A549 treated with Mapracorat at 1 μM for 4 hours (cell line): ENCODE measurements around the gene GNB1L. TPM values are rescaled to one million over a fixed set of nuclear protein-coding genes. Genes with fewer than 3 reads are reported as not detected.

ENCODE experiments used
- total RNA-seq: library from RNA; stranded (reverse); fragments of 200-300 nt; extraction: Qiagen RNA extraction; gene quantifications from 5 replicates; pipeline ENCODE4 v1.2.3, GENCODE V29; 2022

The GNB1L gene, protein sequence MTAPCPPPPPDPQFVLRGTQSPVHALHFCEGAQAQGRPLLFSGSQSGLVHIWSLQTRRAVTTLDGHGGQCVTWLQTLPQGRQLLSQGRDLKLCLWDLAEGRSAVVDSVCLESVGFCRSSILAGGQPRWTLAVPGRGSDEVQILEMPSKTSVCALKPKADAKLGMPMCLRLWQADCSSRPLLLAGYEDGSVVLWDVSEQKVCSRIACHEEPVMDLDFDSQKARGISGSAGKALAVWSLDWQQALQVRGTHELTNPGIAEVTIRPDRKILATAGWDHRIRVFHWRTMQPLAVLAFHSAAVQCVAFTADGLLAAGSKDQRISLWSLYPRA
- total RNA-seq: 12.8 to 18.5 TPM (median 17.3 TPM) in 5 replicates

GRCh38 chr22:19854778-19855503 lies at the start of gene GNB1L, which contains the start of gene RTL10:
GNB1L (minus strand) TSS chr22:19854874; CDS start chr22:19821355, 33,519 bp downstream.
RTL10 (minus strand) TSS chr22:19854874; CDS start chr22:19852261, 2,613 bp downstream.

DNA sequence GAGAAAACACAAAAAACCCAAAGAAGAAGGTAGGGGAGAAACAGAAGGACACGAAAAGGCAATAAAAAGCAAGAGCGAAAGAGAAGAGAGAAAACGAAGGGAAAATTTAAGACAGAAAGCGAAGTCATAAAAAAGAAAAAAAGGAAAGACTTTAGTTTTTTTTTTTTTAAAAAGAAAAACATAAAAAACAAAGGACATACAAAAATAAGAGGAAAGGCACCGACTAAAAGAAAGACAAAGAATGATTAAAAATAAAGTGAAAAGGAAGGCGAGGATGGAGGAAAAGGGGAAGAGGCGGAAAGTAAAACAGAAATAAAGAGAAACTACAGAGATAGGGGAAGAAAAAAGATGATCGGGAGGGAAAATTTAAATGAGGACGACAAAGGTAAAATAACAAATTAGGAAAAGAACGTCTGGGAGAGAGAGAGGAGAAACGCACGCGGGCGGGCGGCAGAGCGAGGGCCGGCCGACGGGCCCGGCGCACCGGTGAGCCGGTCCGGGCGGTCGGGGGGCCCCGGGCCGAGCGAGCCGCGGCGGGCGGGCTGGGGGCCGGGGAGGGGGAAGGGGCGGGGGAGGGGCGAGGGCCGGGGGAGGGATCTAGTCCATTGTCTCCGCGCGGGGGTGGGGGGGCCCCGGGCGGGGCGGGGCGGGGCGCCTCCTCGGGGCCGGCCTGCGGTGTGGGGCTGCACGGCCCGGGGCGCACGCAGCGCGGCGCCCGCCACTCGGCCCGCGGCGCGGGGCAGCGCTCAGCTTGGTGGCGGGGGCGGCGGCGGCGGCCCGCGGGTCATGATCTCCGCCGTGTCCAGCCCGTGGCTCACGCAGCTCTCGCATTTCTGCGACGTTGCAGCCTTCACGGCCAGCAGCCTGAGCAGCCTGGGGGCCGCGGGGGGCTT lies 94.4 kb downstream of the GNB1L start, which contains the start of gene TBX1:
TBX1 (plus strand) TSS at position 721 of the 893 bp plus-strand sequence; CDS start at position 787, 66 bp downstream.

Other genes starting within 250 kb of the GNB1L start
- gene SEPTIN5, start 140.4 kb downstream of the GNB1L start, total RNA-seq: 6.7 to 11.9 TPM (median 9.7 TPM) in 5 replicates
- gene GP1BB, start 131.3 kb downstream of the GNB1L start, total RNA-seq: 0.19 to 1.9 TPM (median 1.5 TPM) in 5 replicates
- gene TBX1, start 94.1 kb downstream of the GNB1L start, total RNA-seq: 2.7 to 5.0 TPM (median 4.0 TPM) in 5 replicates
- 7.0 to 10.1 TPM (median 9.2 TPM) in 5 replicates for gene RTL10, start within 50 bp of the GNB1L start, total RNA-seq
- 137 to 171 TPM (median 158 TPM) in 5 replicates for gene COMT, start 86.9 kb upstream of the GNB1L start, total RNA-seq
- gene TXNRD2, start 86.9 kb upstream of the GNB1L start, total RNA-seq: 29.6 to 41.0 TPM (median 37.3 TPM) in 5 replicates
- 1.3 to 2.8 TPM (median 2.4 TPM) in 5 replicates for gene ARVCF, start 161.9 kb upstream of the GNB1L start, total RNA-seq
- gene TANGO2, start 166.2 kb upstream of the GNB1L start, total RNA-seq: 11.7 to 13.7 TPM (median 13.1 TPM) in 5 replicates
- 18.6 to 21.0 TPM (median 20.8 TPM) in 5 replicates for gene DGCR8, start 225.4 kb upstream of the GNB1L start, total RNA-seq